Dendritic cell treated with granulocyte-macrophage colony-stimulating factor and Interleukin-4, amounts not matched to agents 40 ng/mL and 50 ng/mL, for 4 days (primary cell): Measurements from ENCODE around the gene RIPOR2.
A peak's percentile ranks its signal among the peaks of the same experiment; 100 is the strongest.
"Not testable (repeated sequence)": the region's sequence is repeated elsewhere in the genome, so short reads cannot be mapped to it uniquely, and the experiment has no call there.

Experiments used
- H3K27ac Mint-ChIP-seq: one replicate; pipeline ENCODE4 v1.8.0; 2022; ENCODE audit warnings: mild to moderate bottlenecking, mixed read lengths
- H3K27me3 Mint-ChIP-seq: one replicate; pipeline ENCODE4 v1.8.0; 2022; ENCODE audit warnings: mild to moderate bottlenecking, mixed read lengths
- H3K36me3 Mint-ChIP-seq: one replicate; pipeline ENCODE4 v1.8.0; 2022; ENCODE audit warnings: low read depth, mixed read lengths
- H3K4me1 Mint-ChIP-seq: one replicate; pipeline ENCODE4 v1.8.0; 2022; ENCODE audit warnings: low read depth, mixed read lengths
- H3K4me3 Mint-ChIP-seq: one replicate; pipeline ENCODE4 v1.8.0; 2022; ENCODE audit warnings: mild to moderate bottlenecking, moderate library complexity, mixed read lengths
- H3K9me3 Mint-ChIP-seq: one replicate; pipeline ENCODE4 v1.8.0; 2022; ENCODE audit warnings: mixed read lengths
- intact Hi-C: fragments of 100-400 bp; cut with micrococcal nuclease; formaldehyde crosslinking; loops from one replicate; pipeline ENCODE4 v1.15.0; 2022

RIPOR2 gene

DNA sequence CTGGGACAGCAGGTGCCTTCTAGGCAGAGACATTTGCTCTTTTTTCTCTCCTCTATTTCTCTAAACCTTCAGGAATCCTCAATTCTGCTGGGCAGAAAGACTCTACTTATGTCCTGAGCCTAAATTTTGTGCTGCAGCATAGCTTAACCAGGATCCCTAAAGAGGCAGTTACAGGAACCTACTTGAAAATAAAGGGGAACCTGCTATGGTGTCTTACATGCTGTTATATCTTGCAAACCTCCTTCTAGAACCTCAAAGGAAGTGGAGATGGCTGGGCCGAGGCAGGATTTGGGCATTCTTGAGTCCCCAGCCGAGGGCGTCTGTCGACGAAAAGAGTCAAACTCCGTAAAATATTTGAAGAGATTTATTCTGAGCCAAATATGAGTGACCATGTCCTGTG, 178.1 kb downstream of the RIPOR2 start:
- no peaks in the 10 kb centered on the region for H3K27me3 Mint-ChIP-seq
- H3K36me3 Mint-ChIP-seq: no peaks in the 10 kb centered on the region
- peaks cover 44% of the 10 kb centered on the region for H3K4me1 Mint-ChIP-seq
- peak overlapping the region; percentile 80 for H3K27ac Mint-ChIP-seq
- no peak overlapping the region for H3K4me3 Mint-ChIP-seq
- peaks cover 8% of the 10 kb centered on the region for H3K9me3 Mint-ChIP-seq
- intact Hi-C loops: no loop called here

DNA sequence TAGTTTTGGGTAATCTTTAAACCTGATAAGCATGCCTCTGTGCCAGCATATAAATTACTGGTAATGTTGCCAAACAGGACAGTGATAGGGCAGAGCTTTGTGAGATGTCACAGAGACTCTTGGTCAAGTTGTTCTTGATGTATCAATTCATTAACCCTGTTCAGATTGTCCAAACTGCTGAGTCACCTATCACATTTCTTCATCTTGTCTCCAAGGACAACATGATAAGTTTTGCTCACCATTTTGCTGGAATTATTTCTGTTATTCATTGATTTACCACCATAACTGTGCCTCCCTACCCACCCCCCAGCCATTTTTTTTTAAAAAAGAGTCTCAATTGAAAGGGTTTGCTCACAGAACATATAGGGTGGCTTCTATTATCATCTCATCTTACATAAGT, 180.5 kb downstream of the RIPOR2 start:
- Mint-ChIP-seq H3K9me3 (peaks cover 22% of the 10 kb centered on the region), H3K27me3 (no peaks in the 10 kb centered on the region)

DNA sequence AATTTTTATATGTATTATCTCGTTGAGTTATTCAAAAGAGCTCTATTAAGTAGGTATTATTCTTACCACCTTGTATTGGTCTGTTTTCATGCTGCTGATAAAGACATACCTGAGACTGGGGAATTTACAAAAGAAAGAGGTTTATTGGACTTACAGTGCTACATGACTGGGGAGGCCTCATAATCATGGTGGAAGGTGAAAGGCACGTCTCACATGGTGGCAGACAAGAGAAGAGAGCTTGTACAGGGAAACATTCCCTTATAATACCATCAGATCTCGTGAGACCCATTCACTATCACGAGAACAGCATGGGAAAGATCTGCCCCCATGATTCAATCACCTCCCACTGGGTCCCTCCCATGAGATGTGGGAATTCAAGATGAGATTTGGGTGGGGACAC, 181.4 kb downstream of the RIPOR2 start:
- intact Hi-C loops, H3K4me3 Mint-ChIP-seq, H3K27me3 Mint-ChIP-seq, H3K27ac Mint-ChIP-seq: not testable (repeated sequence)
- H3K36me3 Mint-ChIP-seq: peaks cover 18% of the 10 kb centered on the region
- H3K4me1 Mint-ChIP-seq: peaks cover 26% of the 10 kb centered on the region
- H3K9me3 Mint-ChIP-seq: peaks cover 22% of the 10 kb centered on the region

More for the DNA sequence above, 180.5 kb downstream of the RIPOR2 start:
- Mint-ChIP-seq H3K4me3 (no peak overlapping the region), H3K36me3 (peaks cover 16% of the 10 kb centered on the region), H3K4me1 (peaks cover 31% of the 10 kb centered on the region), H3K27ac (no peak overlapping the region)
- intact Hi-C loops: no loop called here
